Suprapubic skin (tissue), 4 donors: ENCODE data around the gene BTN2A1. TPM values are rescaled to one million over a fixed set of nuclear protein-coding genes. Genes with fewer than 3 reads are reported as not detected.

Source experiments
- DNase-seq, 2 donors: peaks; one replicate each; pipeline ENCODE4 v3.0.0-alpha.2; 2019; ENCODE audit warnings: low spot score in 2 of 2
- H3K27ac ChIP-seq: fragments of 200-600 bp; sonication (generic); one replicate; pipeline ENCODE4 v1.5.1; 2019
- H3K27me3 ChIP-seq: fragments of 200-600 bp; sonication (generic); one replicate; pipeline ENCODE4 v1.5.1; 2019
- H3K36me3 ChIP-seq: fragments of 200-600 bp; sonication (generic); one replicate; pipeline ENCODE4 v1.5.1; 2019
- H3K4me1 ChIP-seq: fragments of 200-600 bp; sonication (generic); one replicate; pipeline ENCODE4 v1.5.1; 2019
- H3K4me3 ChIP-seq: fragments of 200-600 bp; sonication (generic); one replicate; pipeline ENCODE4 v1.5.1; 2019; ENCODE audit warnings: mild to moderate bottlenecking
- H3K9me3 ChIP-seq: fragments of 200-600 bp; sonication (generic); one replicate; pipeline ENCODE4 v1.5.1; 2019
- CTCF ChIP-seq, 2 donors: fragments of 200-600 bp in 1 of 2; fragments of 450-650 bp in 1 of 2; sonication (generic) in 1 of 2; IDR thresholded peaks; one replicate each; pipeline ENCODE4 v1.5.1; 2016 to 2019; ENCODE audit warnings: antibody characterized with exemption in 2 of 2, mild to moderate bottlenecking in 1 of 2, moderate library complexity in 1 of 2
- EP300 ChIP-seq: sonication (generic); formaldehyde crosslinking; IDR thresholded peaks from one replicate; pipeline ENCODE4 v1.6.1; 2017; ENCODE audit warnings: antibody characterized with exemption
- POLR2A ChIP-seq, 2 donors: fragments of 450-650 bp; IDR thresholded peaks; one replicate each; pipeline ENCODE4 v1.6.1; 2017; ENCODE audit warnings: antibody characterized with exemption in 2 of 2, mild to moderate bottlenecking in 2 of 2, moderate library complexity in 2 of 2
- POLR2AphosphoS5 ChIP-seq, 3 donors: sonication (generic); formaldehyde crosslinking; IDR thresholded peaks; one replicate each; pipeline ENCODE4 v1.6.1; 2017; ENCODE audit warnings: antibody characterized with exemption in 3 of 3
- WGBS: methylation state at CpG from one replicate; pipeline ENCODE4 v1.1.5; 2018; 5-methylcytosine and 5-hydroxymethylcytosine counted together
- total RNA-seq, 4 donors: library from RNA; depleted of rRNA; stranded (reverse); fragments of >200 nt; gene quantifications; one replicate each; pipeline ENCODE4 v1.1.0, GENCODE V29; 2016

The BTN2A1 gene
- total RNA-seq, 4 donors from 2014 or later = 9.1 to 31.9 (median 12.9) TPM

- 98% methylated on average over 2 of the region's 2 CpGs for WGBS
- peaks cover 14% of the 10 kb centered on the region for H3K4me1 ChIP-seq
- DNase-seq = no peak
- no peaks in the 10 kb centered on the region for H3K9me3 ChIP-seq
- no peaks in the 10 kb centered on the region for H3K27me3 ChIP-seq
- TF ChIP-seq CTCF (IDR thresholded peaks at IDR 0.05) = no peak
- TF ChIP-seq POLR2A (IDR thresholded peaks at IDR 0.05) = no peak
- no peak for TF ChIP-seq EP300
- TF ChIP-seq POLR2AphosphoS5 (IDR thresholded peaks at IDR 0.05) = no peak
- no peak overlapping the region for H3K27ac ChIP-seq
- H3K36me3 ChIP-seq = no peaks in the 10 kb centered on the region
- H3K4me3 ChIP-seq = no peak overlapping the region
Measured at GRCh38 chr6:26478100-26478984, 20.6 kb downstream of the BTN2A1 start.

GRCh38 chr6:26478985-26479278, 21.2 kb downstream of the BTN2A1 start:
- no peak for TF ChIP-seq CTCF (IDR thresholded peaks at IDR 0.05)
- TF ChIP-seq POLR2A (IDR thresholded peaks at IDR 0.05) = no peak
- TF ChIP-seq POLR2AphosphoS5 (IDR thresholded peaks at IDR 0.05) = no peak
- no peak for TF ChIP-seq EP300
- WGBS = 81% methylated on average over 3 of the region's 3 CpGs
- H3K36me3 ChIP-seq = no peaks in the 10 kb centered on the region
- no peak overlapping the region for H3K27ac ChIP-seq
- H3K9me3 ChIP-seq = no peaks in the 10 kb centered on the region
- no peaks in the 10 kb centered on the region for H3K27me3 ChIP-seq
- no peak overlapping the region for H3K4me3 ChIP-seq
- DNase-seq = no peak
- H3K4me1 ChIP-seq = peaks cover 14% of the 10 kb centered on the region

GRCh38 chr6:26482338-26482737, 24.6 kb downstream of the BTN2A1 start:
- H3K9me3 ChIP-seq = no peaks in the 10 kb centered on the region
- no peaks in the 10 kb centered on the region for H3K36me3 ChIP-seq
- H3K27me3 ChIP-seq = no peaks in the 10 kb centered on the region
- no peaks in the 10 kb centered on the region for H3K4me1 ChIP-seq
- no peak overlapping the region for H3K4me3 ChIP-seq
- 95% methylated on average over 4 of the region's 4 CpGs for WGBS
- DNase-seq = no peak
- TF ChIP-seq EP300 = no peak
- TF ChIP-seq CTCF (IDR thresholded peaks at IDR 0.05) = no peak
- TF ChIP-seq POLR2AphosphoS5 (IDR thresholded peaks at IDR 0.05) = no peak
- no peak for TF ChIP-seq POLR2A (IDR thresholded peaks at IDR 0.05)
- no peak overlapping the region for H3K27ac ChIP-seq

GRCh38 chr6:26483727-26484126, 26.0 kb downstream of the BTN2A1 start:
- Histone ChIP-seq H3K27me3 (no peaks in the 10 kb centered on the region), H3K27ac (no peak overlapping the region), H3K36me3 (no peaks in the 10 kb centered on the region), H3K4me1 (no peaks in the 10 kb centered on the region), H3K4me3 (no peak overlapping the region), H3K9me3 (no peaks in the 10 kb centered on the region)
- no peak for DNase-seq
- 96% methylated on average over 3 of the region's 3 CpGs for WGBS
- TF ChIP-seq POLR2A (IDR thresholded peaks at IDR 0.05) = no peak
- no peak for TF ChIP-seq POLR2AphosphoS5 (IDR thresholded peaks at IDR 0.05)
- TF ChIP-seq EP300 = no peak
- no peak for TF ChIP-seq CTCF (IDR thresholded peaks at IDR 0.05)

- Histone ChIP-seq H3K4me3 (no peak overlapping the region), H3K27ac (no peak overlapping the region), H3K27me3 (no peaks in the 10 kb centered on the region), H3K4me1 (no peaks in the 10 kb centered on the region), H3K9me3 (no peaks in the 10 kb centered on the region), H3K36me3 (no peaks in the 10 kb centered on the region)
- TF ChIP-seq EP300 = no peak
- TF ChIP-seq POLR2AphosphoS5 (IDR thresholded peaks at IDR 0.05) = no peak
- no peak for TF ChIP-seq CTCF (IDR thresholded peaks at IDR 0.05)
- TF ChIP-seq POLR2A (IDR thresholded peaks at IDR 0.05) = no peak
- DNase-seq = no peak
- WGBS = 75% methylated on average over 2 of the region's 2 CpGs
Measured at GRCh38 chr6:26484161-26484560, 26.4 kb downstream of the BTN2A1 start.
